GM12892 (cell line): ENCODE measurements around the gene GIPC3.

Experiments
- POLR2A ChIP-seq: IDR thresholded peaks from 2 replicates; pipeline ENCODE4 v1.6.1; 2011; ENCODE audit warnings: low read depth, low read length, control low read depth
- POLR2AphosphoS5 ChIP-seq: IDR thresholded peaks from 2 replicates; pipeline ENCODE4 v1.6.1; 2011; ENCODE audit warnings: low read depth, low read length, control low read depth

GRCh38 chr19:3609779-3610719 lies 24.8 kb downstream of the GIPC3 start:
- TF ChIP-seq POLR2AphosphoS5 (peak; percentile 42), POLR2A (no peak)
